K562 (cell line): ENCODE data around the gene IRX2.

Experiments
- BMI1 ChIP-seq: fragments of 150-350 bp; IDR thresholded peaks from 2 replicates; pipeline ENCODE4 v1.6.1; 2014; ENCODE audit warnings: low read length
- JUND ChIP-seq, 2 experiments: IDR thresholded peaks; 2 replicates in 1 of 2; 3 replicates in 1 of 2; pipeline ENCODE4 v1.6.1; 2011; ENCODE audit warnings: borderline replicate concordance in 2 of 2, low read depth in 2 of 2, low read length in 2 of 2, improper control_type of control experiment in 1 of 2, missing biosample characterization in 1 of 2, missing genetic modification characterization in 1 of 2, missing genetic modification reagents in 1 of 2
- MECOM ChIP-seq: fragments of 250-450 bp; sonication (Bioruptor Pico); IDR thresholded peaks from 2 replicates; pipeline ENCODE4 v1.8.0; 2022; ENCODE audit warnings: inconsistent platforms
- SMARCE1 ChIP-seq: fragments of 450-650 bp; IDR thresholded peaks from 2 replicates; pipeline ENCODE4 v1.7.1; 2016; ENCODE audit warnings: mild to moderate bottlenecking
- SRSF1 ChIP-seq: fragments of 200-400 bp; formaldehyde crosslinking; IDR thresholded peaks from 2 replicates; pipeline ENCODE4 v1.6.1; 2017; ENCODE audit warnings: mild to moderate bottlenecking, low read depth, low read length, moderate library complexity
- TF ChIP-seq, protein P1 (sequence below), 3 experiments: IDR thresholded peaks in 2 of 3; conservative IDR thresholded peaks in 1 of 3; 2 replicates each; pipeline ENCODE4 v1.5.1; 2011 to 2012; ENCODE audit warnings: low read length in 3 of 3, mild to moderate bottlenecking in 3 of 3, control low read depth in 2 of 3, improper control_type of control experiment in 1 of 3, inconsistent platforms in 1 of 3, low read depth in 1 of 3, mixed read lengths in 1 of 3, moderate library complexity in 1 of 3; ENCODE audit not compliant: insufficient read depth in 2 of 3

GRCh38 chr5:2741956-2742355 is 9.5 kb downstream of the IRX2 start:
- TF ChIP-seq SMARCE1 (no peak), SRSF1 (no peak), BMI1 (no peak), MECOM (CRISPR knock-in tag) (no peak), JUND (IDR thresholded peaks at IDR 0.05; ENCODE audit: borderline replicate concordance, low read depth, low read length) (no peak), JUND (tag; IDR thresholded peaks at IDR 0.05; ENCODE audit: borderline replicate concordance, low read depth, low read length) (no peak)
- TF ChIP-seq, protein P1, sequence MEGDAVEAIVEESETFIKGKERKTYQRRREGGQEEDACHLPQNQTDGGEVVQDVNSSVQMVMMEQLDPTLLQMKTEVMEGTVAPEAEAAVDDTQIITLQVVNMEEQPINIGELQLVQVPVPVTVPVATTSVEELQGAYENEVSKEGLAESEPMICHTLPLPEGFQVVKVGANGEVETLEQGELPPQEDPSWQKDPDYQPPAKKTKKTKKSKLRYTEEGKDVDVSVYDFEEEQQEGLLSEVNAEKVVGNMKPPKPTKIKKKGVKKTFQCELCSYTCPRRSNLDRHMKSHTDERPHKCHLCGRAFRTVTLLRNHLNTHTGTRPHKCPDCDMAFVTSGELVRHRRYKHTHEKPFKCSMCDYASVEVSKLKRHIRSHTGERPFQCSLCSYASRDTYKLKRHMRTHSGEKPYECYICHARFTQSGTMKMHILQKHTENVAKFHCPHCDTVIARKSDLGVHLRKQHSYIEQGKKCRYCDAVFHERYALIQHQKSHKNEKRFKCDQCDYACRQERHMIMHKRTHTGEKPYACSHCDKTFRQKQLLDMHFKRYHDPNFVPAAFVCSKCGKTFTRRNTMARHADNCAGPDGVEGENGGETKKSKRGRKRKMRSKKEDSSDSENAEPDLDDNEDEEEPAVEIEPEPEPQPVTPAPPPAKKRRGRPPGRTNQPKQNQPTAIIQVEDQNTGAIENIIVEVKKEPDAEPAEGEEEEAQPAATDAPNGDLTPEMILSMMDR (IDR thresholded peaks at IDR 0.05 in 2 of 3, conservative IDR thresholded peaks at IDR 0.05 in 1 of 3; ENCODE audit: insufficient read depth in 2 of 3, low read depth in 1 of 3, low read length in 3 of 3), result no peak
